SH-SY5Y (cell line): Measurements from ENCODE around the gene CADM2.

Experiments used
- GATA2 ChIP-seq: IDR thresholded peaks from 2 replicates; pipeline ENCODE4 v1.6.1; 2011; ENCODE audit warnings: mild to moderate bottlenecking, low read depth, low read length
- GATA3 ChIP-seq: IDR thresholded peaks from 2 replicates; pipeline ENCODE4 v1.6.1; 2011; ENCODE audit warnings: low read depth, mild to moderate bottlenecking, low read length, moderate library complexity

DNA sequence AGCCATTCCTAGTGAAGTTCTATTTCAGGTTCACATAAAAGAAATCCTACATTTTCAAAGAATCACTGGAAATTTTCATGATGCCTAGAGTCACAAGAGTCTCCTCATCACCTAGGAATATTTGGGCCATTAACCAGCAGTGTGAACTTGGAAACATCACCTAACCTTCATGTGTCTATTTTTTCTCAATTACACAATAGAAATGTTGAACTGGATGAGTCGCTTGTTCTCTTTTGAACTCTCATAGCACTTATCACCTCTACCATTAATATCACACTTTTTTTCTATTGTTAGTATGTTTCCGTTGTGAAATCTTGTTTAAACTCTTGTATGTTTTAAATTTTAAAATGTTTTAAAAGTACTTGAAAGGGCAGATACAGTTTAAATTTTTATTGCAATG, 371.3 kb downstream of the CADM2 start:
- no peak for TF ChIP-seq GATA2
- no peak for TF ChIP-seq GATA3
